A673 (cell line): Measurements from ENCODE around the gene UBE3A.

Source experiments
- CTCF ChIP-seq: fragments of 300-800, 200-600 bp; sonication (generic); conservative IDR thresholded peaks from 2 replicates; pipeline ENCODE4 v1.5.1; 2017; ENCODE audit warnings: low read depth, mild to moderate bottlenecking, antibody characterized with exemption, low read length, moderate library complexity, mixed read lengths
- EZH2 ChIP-seq: fragments of 200-600 bp; sonication (generic); IDR thresholded peaks from 2 replicates; pipeline ENCODE4 v1.6.1; 2017; ENCODE audit warnings: borderline replicate concordance, low read depth, mild to moderate bottlenecking, mixed read lengths, antibody characterized with exemption, low read length; ENCODE audit not compliant: poor library complexity, severe bottlenecking

GRCh38 chr15:25345943-25346342 lies 92.9 kb downstream of the UBE3A start:
- TF ChIP-seq CTCF (peak; percentile 27; the same call in 1 of the 2 replicates), EZH2 (no peak)
